Caco-2 (cell line): ENCODE measurements around the gene CNTNAP1. TPM values are rescaled to one million over a fixed set of nuclear protein-coding genes. Genes with fewer than 3 reads are reported as not detected.

Experiments used
- BruUV-seq: library from RNA; stranded (reverse); fragments of 400-500 nt; replicated peaks from 2 replicates; lab custom pipeline; 2021; lab: Mats Ljungman, UMichigan
- CTCF ChIA-PET: fragments of 300-600 bp; sonication (Branson Sonifier 250); formaldehyde crosslinking; loops from one replicate; lab custom pipeline; 2022; ENCODE audit warnings: antibody characterized with exemption; lab: Charles Lee
- POLR2A ChIA-PET: fragments of 300-600 bp; sonication (Branson Sonifier 250); formaldehyde crosslinking; loops from one replicate; lab custom pipeline; 2022; ENCODE audit warnings: antibody characterized with exemption; lab: Charles Lee
- DNase-seq, 2 experiments: peaks; one replicate each; pipeline versions ENCODE4 v3.0.0 to v3.0.0-alpha.2; 2020 to 2022
- H3K27me3 ChIP-seq: replicated peaks from 2 replicates; pipeline ENCODE4 v1.6.0; 2011; ENCODE audit warnings: low read length; ENCODE audit not compliant: control insufficient read depth, insufficient read depth
- H3K36me3 ChIP-seq: 2 replicates; pipeline ENCODE4 v1.5.1; 2011; ENCODE audit warnings: low read length; ENCODE audit not compliant: control insufficient read depth, insufficient read depth
- H3K4me1 ChIP-seq: fragments of 250-450 bp; sonication (Bioruptor Pico); 2 replicates; pipeline ENCODE4 v1.5.1; 2020; ENCODE audit warnings: mild to moderate bottlenecking
- H3K4me3 ChIP-seq: 2 replicates; pipeline ENCODE4 v1.5.1; 2011; ENCODE audit warnings: low read depth, mild to moderate bottlenecking, control low read depth, low read length
- H3K9me3 ChIP-seq: fragments of 250-450 bp; sonication (Bioruptor Pico); 2 replicates; pipeline ENCODE4 v1.5.1; 2020; ENCODE audit warnings: mild to moderate bottlenecking, moderate library complexity
- H3K27ac Mint-ChIP-seq: one replicate; pipeline ENCODE4 v1.8.0; 2022; ENCODE audit warnings: mixed read lengths; ENCODE audit not compliant: unreplicated experiment
- H3K27me3 Mint-ChIP-seq: one replicate; pipeline ENCODE4 v1.8.0; 2022; ENCODE audit warnings: mixed read lengths; ENCODE audit not compliant: insufficient read depth, unreplicated experiment
- H3K36me3 Mint-ChIP-seq: one replicate; pipeline ENCODE4 v1.8.0; 2022; ENCODE audit warnings: mild to moderate bottlenecking, mixed read lengths; ENCODE audit not compliant: insufficient read depth, unreplicated experiment
- H3K4me1 Mint-ChIP-seq: one replicate; pipeline ENCODE4 v1.8.0; 2022; ENCODE audit warnings: low read depth, mixed read lengths; ENCODE audit not compliant: unreplicated experiment
- H3K4me3 Mint-ChIP-seq: one replicate; pipeline ENCODE4 v1.8.0; 2022; ENCODE audit warnings: mild to moderate bottlenecking, moderate library complexity, mixed read lengths; ENCODE audit not compliant: unreplicated experiment
- H3K9me3 Mint-ChIP-seq: one replicate; pipeline ENCODE4 v1.8.0; 2022; ENCODE audit warnings: mixed read lengths; ENCODE audit not compliant: unreplicated experiment
- CTCF ChIP-seq, 2 experiments: fragments of 200-600 bp in 1 of 2; IDR thresholded peaks; 1 replicate in 1 of 2; 2 replicates in 1 of 2; pipeline versions ENCODE4 v1.5.1 to v1.8.0; 2011 to 2022; ENCODE audit warnings: antibody characterized with exemption in 1 of 2, control low read depth in 1 of 2, inconsistent platforms in 1 of 2, low read depth in 1 of 2, low read length in 1 of 2, mild to moderate bottlenecking in 1 of 2, moderate library complexity in 1 of 2; ENCODE audit not compliant: insufficient read depth in 1 of 2, severe bottlenecking in 1 of 2, unreplicated experiment in 1 of 2
- intact Hi-C: fragments of 100-400 bp; cut with micrococcal nuclease; formaldehyde crosslinking; loops from one replicate; pipeline ENCODE4 v1.10.0; 2022; ENCODE audit not compliant: unreplicated experiment
- microRNA-seq: library from miRNA; unstranded; fragments of <30 nt; microRNA quantifications from one replicate; pipeline ENCODE4 v1.2.0, GENCODE V29; 2022
- total RNA-seq: library from RNA; stranded (reverse); gene quantifications from 2 replicates; pipeline ENCODE4 v1.2.3, GENCODE V29; 2022

CNTNAP1 gene
- total RNA-seq, 1 experiment from 2014 or later: 7.2 TPM

- H3K36me3 Mint-ChIP-seq: peaks cover 13% of the 10 kb centered on the region
- TF ChIP-seq CTCF (IDR thresholded peaks at IDR 0.05; ENCODE audit: insufficient read depth in 1 of 2, low read depth in 1 of 2, low read length in 1 of 2, severe bottlenecking in 1 of 2, unreplicated experiment in 1 of 2): no peak
- H3K27me3 Mint-ChIP-seq: peaks cover 6% of the 10 kb centered on the region
- no peak overlapping the region for H3K27ac Mint-ChIP-seq
- Histone ChIP-seq H3K36me3 (no peaks in the 10 kb centered on the region), H3K27me3 (no peaks in the 10 kb centered on the region), H3K4me3 (no peak overlapping the region), H3K9me3 (no peaks in the 10 kb centered on the region), H3K4me1 (0 out of 2 replicates have a peak, but pooled peaks cover under 1% of the 10 kb centered on the region)
- no peak for DNase-seq
- no peaks in the 10 kb centered on the region for H3K9me3 Mint-ChIP-seq
- ChIA-PET POLR2A (no interaction called here), CTCF (interaction anchor here (0.6 to 2.7 kb wide), 3 partner anchors 14 to 267 kb away, joined by 3 to 10 read pairs (median 3); no protein-coding TSS in a partner anchor)
- peaks cover 16% of the 10 kb centered on the region for H3K4me1 Mint-ChIP-seq
- BruUV-seq: no TSS peak
- H3K4me3 Mint-ChIP-seq: no peak overlapping the region
- intact Hi-C loops: no loop called here
These were observed 66.8 kb downstream of the CNTNAP1 start for GRCh38 chr17:42748908-42749798.

Small RNA genes lying within 50 kb of the gene (microRNA-seq; reads per million reads assigned to microRNA genes)
- gene MIR6780A: not detected

Other genes starting within 250 kb of the CNTNAP1 start
- 82.8 and 103 TPM in 2 replicates for gene ATP6V0A1, start 223.7 kb upstream of the CNTNAP1 start, total RNA-seq
- 28.7 and 29.2 TPM in 2 replicates for gene NAGLU, start 146.3 kb upstream of the CNTNAP1 start, total RNA-seq
- 2.3 and 4.0 TPM in 2 replicates for gene HSD17B1, start 129.6 kb upstream of the CNTNAP1 start, total RNA-seq
- 128 and 138 TPM in 2 replicates for gene COASY, start 120.4 kb upstream of the CNTNAP1 start, total RNA-seq
- 37.5 and 41.2 TPM in 2 replicates for gene MLX, start 115.4 kb upstream of the CNTNAP1 start, total RNA-seq
- 24.7 and 25.2 TPM in 2 replicates for gene PSMC3IP, start 104.8 kb upstream of the CNTNAP1 start, total RNA-seq
- gene RETREG3, start 73.2 kb upstream of the CNTNAP1 start, total RNA-seq: 58.6 and 59.0 TPM in 2 replicates
- 108 and 112 TPM in 2 replicates for gene TUBG1, start 72.8 kb upstream of the CNTNAP1 start, total RNA-seq
- 23.8 and 26.5 TPM in 2 replicates for gene TUBG2, start 23.2 kb upstream of the CNTNAP1 start, total RNA-seq
- 25.3 and 26.2 TPM in 2 replicates for gene PLEKHH3, start 5.5 kb upstream of the CNTNAP1 start, total RNA-seq
- gene CCR10, start 688 bp upstream of the CNTNAP1 start, total RNA-seq: 1.6 and 3.2 TPM in 2 replicates
- gene EZH1, start 62.5 kb downstream of the CNTNAP1 start, total RNA-seq: 16.9 and 18.0 TPM in 2 replicates
- 21.4 and 24.3 TPM in 2 replicates for gene RAMP2, start 78.7 kb downstream of the CNTNAP1 start, total RNA-seq
- 96.0 and 103 TPM in 2 replicates for gene VPS25, start 90.9 kb downstream of the CNTNAP1 start, total RNA-seq
- gene WNK4, start 98.1 kb downstream of the CNTNAP1 start, total RNA-seq: 3.3 and 4.1 TPM in 2 replicates
- 63.5 and 63.6 TPM in 2 replicates for gene COA3, start 116.2 kb downstream of the CNTNAP1 start, total RNA-seq
- 1.7 and 2.2 TPM in 2 replicates for gene CNTD1, start 116.3 kb downstream of the CNTNAP1 start, total RNA-seq
- gene BECN1, start 141.8 kb downstream of the CNTNAP1 start, total RNA-seq: 82.0 and 82.7 TPM in 2 replicates
- 195 and 197 TPM in 2 replicates for gene PSME3, start 150.9 kb downstream of the CNTNAP1 start, total RNA-seq
- 3.7 and 4.2 TPM in 2 replicates for gene AOC2, start 162.0 kb downstream of the CNTNAP1 start, total RNA-seq
- gene AOC3, start 168.7 kb downstream of the CNTNAP1 start, total RNA-seq: 0.49 and 0.93 TPM in 2 replicates
- gene G6PC1, start 218.3 kb downstream of the CNTNAP1 start, total RNA-seq: not detected in 2 replicates